Right lobe of liver (tissue), 6 donors: ENCODE measurements around the gene GRWD1. TPM values are rescaled to one million over a fixed set of nuclear protein-coding genes. Genes with fewer than 3 reads are reported as not detected.

Source experiments
- ATAC-seq, 4 donors: fragments of 200-7000 bp; cut with Tn5 transposase; one replicate each; pipeline ENCODE4 v1.9.1; 2020; ENCODE audit warnings: mild to moderate bottlenecking in 4 of 4, moderate library complexity in 4 of 4
- DNase-seq, 3 donors: peaks; one replicate each; pipeline ENCODE4 v3.0.0-alpha.2; 2020
- H3K27ac ChIP-seq, 3 donors: fragments of 200-600 bp; one replicate each; pipeline ENCODE4 v1.8.0; 2022
- H3K27me3 ChIP-seq, 2 donors: fragments of 200-600 bp; one replicate each; pipeline ENCODE4 v1.8.0; 2022
- H3K36me3 ChIP-seq, 4 donors: fragments of 200-600 bp; sonication (generic) in 1 of 4; one replicate each; pipeline versions ENCODE4 v1.5.1 to v1.8.0; 2017 to 2022; ENCODE audit warnings: control low read depth in 1 of 4
- H3K4me1 ChIP-seq, 4 donors: fragments of 200-600 bp; sonication (generic) in 1 of 4; one replicate each; pipeline versions ENCODE4 v1.5.1 to v1.8.0; 2017 to 2022; ENCODE audit warnings: control low read depth in 1 of 4
- H3K4me3 ChIP-seq, 3 donors: fragments of 200-600 bp; one replicate each; pipeline ENCODE4 v1.8.0; 2022
- H3K9me3 ChIP-seq, 4 donors: fragments of 200-600 bp; sonication (generic) in 1 of 4; one replicate each; pipeline versions ENCODE4 v1.5.1 to v1.8.0; 2017 to 2022; ENCODE audit warnings: control low read depth in 1 of 4
- POLR2A ChIP-seq: fragments of 450-650 bp; IDR thresholded peaks from one replicate; pipeline ENCODE4 v1.6.1; 2017; ENCODE audit warnings: antibody characterized with exemption, mild to moderate bottlenecking
- WGBS: methylation state at CpG from one replicate; pipeline ENCODE4 v1.1.6; 2018; ENCODE audit warnings: low coverage, low lambda C conversion rate; ENCODE audit not compliant: insufficient coverage; ENCODE audit errors: missing lambda C conversion rate; 5-methylcytosine and 5-hydroxymethylcytosine counted together
- intact Hi-C, 2 donors: fragments of 100-400 bp; cut with DNase I; formaldehyde crosslinking; loops; one replicate each; pipeline versions ENCODE4 v1.11.2 to v1.14.1; 2022
- total RNA-seq, 6 experiments: library from RNA; depleted of rRNA in 2 of 6; stranded (reverse); fragments of >200 nt in 2 of 6; fragmentation: NEBNext Ultra II Directional in 3 of 6; extraction: Animal tissue kit (Norgen Biotek cat#: 25700) in 3 of 6; gene quantifications; one replicate each; pipeline versions ENCODE4 v1.1.0 to v1.2.4, GENCODE V29; 2016 to 2023
- TF ChIP-seq, protein P1 (sequence below), 4 donors: fragments of 200-600 bp in 3 of 4; fragments of 450-650 bp in 1 of 4; IDR thresholded peaks; one replicate each; pipeline versions ENCODE4 v1.5.1 to v1.8.0; 2016 to 2022; ENCODE audit warnings: antibody characterized with exemption in 4 of 4, mild to moderate bottlenecking in 2 of 4
- donor health status: DM: no; HTN: yes; CAD: no.
- donor health status: DM: no; HTN: no; CAD: no.
- donor health status: DM: no; HTN: no; CAD: no.
- donor health status: DM: no; HTN: yes; CAD: no.
- donor health status: DM: no; HTN: yes; CAD: no.

GRWD1 gene
- total RNA-seq, 6 experiments from 2014 or later = 14.7 to 31.0 (median 17.6) TPM

DNA sequence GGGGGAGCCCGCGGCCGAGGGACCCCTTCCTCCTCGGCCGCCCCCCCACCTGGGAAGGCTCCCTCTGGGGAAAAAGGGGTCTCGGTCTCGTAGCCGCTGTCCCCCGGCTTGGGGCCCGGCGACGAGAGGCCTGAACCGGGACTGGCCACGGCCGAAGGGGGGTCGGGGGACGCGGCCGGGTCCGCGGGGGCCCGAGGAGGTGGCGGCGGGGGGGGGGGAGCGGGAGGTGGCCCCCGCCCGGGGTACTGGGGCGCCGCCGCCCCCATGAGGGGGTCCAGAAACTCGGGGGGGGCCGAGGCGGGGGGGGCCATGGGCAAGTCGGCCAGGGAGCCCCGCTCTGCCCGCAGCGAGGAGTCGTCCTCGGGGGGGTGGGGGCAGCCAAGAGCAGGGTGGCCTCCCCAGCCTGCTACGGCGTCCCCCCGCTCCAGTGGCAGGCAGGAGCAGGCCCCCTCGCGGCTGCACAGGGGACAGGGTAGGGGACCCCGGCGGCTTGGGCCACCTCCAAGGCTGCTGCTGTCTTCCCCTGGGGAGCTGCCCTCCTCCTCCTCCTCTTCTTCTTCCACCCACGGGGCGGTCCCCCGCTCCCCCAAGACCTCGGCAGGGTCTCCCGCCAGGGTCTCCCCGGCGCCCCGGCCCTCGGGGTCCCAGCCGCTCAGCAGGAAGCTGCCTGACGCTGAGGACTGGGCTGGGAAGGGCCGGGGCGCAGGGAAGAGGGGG lies 53.0 kb downstream of the GRWD1 start:
- no peaks in the 10 kb centered on the region for H3K27me3 ChIP-seq
- no peak for DNase-seq
- H3K4me3 ChIP-seq = no peak overlapping the region
- H3K27ac ChIP-seq = no peak overlapping the region
- H3K4me1 ChIP-seq = no peaks in the 10 kb centered on the region
- H3K36me3 ChIP-seq = no peaks in the 10 kb centered on the region
- no peaks in the 10 kb centered on the region for H3K9me3 ChIP-seq
- intact Hi-C loops = loop anchor here (10.0 kb wide), 2 partner anchors 76 to 96 kb away; no protein-coding TSS in a partner anchor
- no peak for TF ChIP-seq POLR2A
- TF ChIP-seq, protein P1, sequence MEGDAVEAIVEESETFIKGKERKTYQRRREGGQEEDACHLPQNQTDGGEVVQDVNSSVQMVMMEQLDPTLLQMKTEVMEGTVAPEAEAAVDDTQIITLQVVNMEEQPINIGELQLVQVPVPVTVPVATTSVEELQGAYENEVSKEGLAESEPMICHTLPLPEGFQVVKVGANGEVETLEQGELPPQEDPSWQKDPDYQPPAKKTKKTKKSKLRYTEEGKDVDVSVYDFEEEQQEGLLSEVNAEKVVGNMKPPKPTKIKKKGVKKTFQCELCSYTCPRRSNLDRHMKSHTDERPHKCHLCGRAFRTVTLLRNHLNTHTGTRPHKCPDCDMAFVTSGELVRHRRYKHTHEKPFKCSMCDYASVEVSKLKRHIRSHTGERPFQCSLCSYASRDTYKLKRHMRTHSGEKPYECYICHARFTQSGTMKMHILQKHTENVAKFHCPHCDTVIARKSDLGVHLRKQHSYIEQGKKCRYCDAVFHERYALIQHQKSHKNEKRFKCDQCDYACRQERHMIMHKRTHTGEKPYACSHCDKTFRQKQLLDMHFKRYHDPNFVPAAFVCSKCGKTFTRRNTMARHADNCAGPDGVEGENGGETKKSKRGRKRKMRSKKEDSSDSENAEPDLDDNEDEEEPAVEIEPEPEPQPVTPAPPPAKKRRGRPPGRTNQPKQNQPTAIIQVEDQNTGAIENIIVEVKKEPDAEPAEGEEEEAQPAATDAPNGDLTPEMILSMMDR (IDR thresholded peaks at IDR 0.05) = no peak
- WGBS = no CpG with 5 or more reads among the region's 59 CpGs
- no peak for ATAC-seq

DNA sequence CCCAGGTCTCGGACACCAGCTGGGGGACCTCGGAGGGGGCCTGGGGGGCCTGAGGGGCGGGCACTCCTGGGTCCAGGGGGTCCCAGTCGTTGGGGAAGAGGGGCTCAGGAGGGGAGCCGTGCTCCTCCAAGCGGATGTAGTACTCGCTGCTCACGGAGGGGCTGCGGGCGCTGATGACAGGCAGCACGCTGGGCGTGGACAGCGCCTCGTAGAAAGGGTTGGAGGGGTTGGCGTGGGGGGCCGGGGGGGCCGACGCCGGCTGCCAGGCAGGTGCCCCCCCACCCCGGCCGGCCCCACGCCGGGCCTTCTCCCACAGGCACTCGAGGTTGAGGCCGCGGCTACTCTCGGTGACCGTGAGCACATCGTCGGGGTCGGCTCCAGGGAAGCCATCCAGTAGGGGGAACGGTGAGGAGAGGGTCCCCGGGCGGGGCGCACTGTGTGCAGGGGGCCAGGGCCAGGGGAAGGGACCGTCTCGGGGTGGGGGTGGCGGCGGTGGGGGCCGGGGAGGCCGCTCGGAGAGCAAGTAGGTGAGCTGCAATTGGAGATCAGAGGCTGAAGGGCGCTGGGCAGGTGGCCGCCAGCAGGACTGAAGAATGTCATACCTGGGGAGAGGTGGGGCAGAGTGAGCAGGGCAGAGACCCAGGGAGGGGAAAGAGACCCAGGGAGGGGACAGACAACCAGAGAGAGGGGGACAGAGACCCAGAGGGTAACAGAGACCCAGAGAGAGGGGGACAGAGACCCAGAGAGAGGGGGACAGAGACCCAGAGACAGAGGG lies 53.7 kb downstream of the GRWD1 start:
- WGBS = 30% methylated on average over 16 of the region's 44 CpGs
- no peak overlapping the region for H3K27ac ChIP-seq
- no peaks in the 10 kb centered on the region for H3K4me1 ChIP-seq
- ATAC-seq (no peak), DNase-seq (no peak)
- H3K9me3 ChIP-seq = no peaks in the 10 kb centered on the region
- H3K36me3 ChIP-seq = no peaks in the 10 kb centered on the region
- intact Hi-C loops = loop anchor here (10.0 kb wide), 3 partner anchors 75 to 105 kb away; partner anchors contain the start of gene SPACA4 (in 1 of the 2)
- TF ChIP-seq, protein P1 (IDR thresholded peaks at IDR 0.05) = no peak
- no peak for TF ChIP-seq POLR2A
- no peaks in the 10 kb centered on the region for H3K27me3 ChIP-seq
- H3K4me3 ChIP-seq = no peak overlapping the region

DNA sequence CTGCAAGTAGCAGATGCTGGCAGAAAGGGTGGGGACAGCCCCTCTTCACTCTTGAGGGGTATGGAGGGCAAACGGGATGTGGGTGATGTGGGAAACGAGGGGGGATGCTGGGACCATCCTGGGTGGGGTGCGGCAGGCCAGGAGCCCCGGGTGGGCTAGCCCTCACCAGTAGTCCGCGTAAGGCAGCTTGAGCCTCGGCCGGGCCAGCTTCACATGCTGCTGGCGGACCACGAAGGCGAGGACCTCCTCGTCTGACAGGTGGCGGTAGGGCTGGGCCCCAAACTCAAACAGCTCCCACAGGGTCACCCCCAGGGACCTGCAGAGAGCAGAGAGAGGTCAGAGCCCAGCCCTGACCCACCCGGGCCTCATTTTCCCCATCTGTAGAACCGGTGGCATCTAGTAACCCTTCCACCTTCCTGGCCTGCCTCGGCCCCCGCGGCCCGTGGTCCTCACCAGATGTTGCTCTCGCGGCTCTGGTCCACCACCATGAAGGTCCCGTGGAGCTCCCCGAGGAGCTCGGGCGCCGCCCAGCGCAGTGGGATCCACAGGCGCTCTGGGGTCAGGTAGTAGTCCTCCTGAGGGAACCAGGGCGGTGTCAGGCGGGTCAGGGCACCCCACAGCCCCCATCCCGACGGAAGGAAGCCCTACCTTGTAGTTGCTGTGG lies 55.2 kb downstream of the GRWD1 start:
- intact Hi-C loops = loop anchor here in 1 of 2 donors (10.0 kb wide), 1 partner anchor 104 kb away; the partner anchor contains the start of gene SPACA4
- Histone ChIP-seq H3K27ac (no peak overlapping the region), H3K4me1 (no peaks in the 10 kb centered on the region), H3K4me3 (no peak overlapping the region), H3K9me3 (no peaks in the 10 kb centered on the region), H3K27me3 (no peaks in the 10 kb centered on the region), H3K36me3 (no peaks in the 10 kb centered on the region)
- WGBS = 50% methylated on average over 15 of the region's 32 CpGs
- ATAC-seq (no peak), DNase-seq (no peak)
- TF ChIP-seq POLR2A = no peak
- TF ChIP-seq, protein P1 (IDR thresholded peaks at IDR 0.05) = no peak

DNA sequence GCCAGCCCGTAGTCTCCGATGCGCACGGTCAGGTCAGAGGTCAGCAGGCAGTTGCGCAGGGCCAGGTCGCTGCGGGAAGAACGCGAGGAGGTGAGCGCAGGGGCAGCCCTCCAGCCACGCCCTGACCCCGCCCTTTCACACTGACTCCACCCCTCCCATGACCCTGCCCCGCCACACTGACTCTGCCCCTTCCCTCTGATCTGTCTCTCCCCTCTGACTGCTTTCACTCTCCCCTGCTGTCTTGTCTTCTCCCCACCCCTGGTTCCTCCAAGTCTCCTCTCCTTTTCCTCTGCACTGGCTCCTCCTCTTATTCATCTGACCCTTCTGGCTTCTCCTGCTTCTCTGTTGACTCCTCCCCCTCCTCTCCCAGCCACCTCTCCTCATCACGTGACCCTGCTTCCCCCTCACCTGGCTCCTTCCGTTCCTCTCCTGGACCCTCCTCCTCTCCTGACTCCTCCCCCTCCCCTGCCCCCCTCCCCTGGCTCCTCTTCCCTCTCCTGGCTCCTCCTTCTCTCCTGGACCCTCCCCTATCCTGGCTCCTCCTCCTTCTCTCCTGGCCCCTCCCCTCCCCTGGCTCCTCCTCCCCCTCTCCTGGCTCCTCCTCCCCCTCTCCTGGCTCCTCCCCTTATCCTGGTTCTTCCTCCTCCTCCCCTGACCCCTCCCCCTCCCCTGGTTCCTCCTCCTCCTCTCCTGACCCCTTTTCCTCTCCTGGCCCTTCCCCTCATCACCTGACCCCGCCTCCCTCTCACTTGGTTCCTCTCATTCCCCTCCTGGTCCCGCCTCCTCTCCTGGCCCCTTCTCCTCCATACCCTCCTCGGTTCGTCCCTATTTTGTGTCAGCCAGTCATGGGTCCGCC lies 55.9 kb downstream of the GRWD1 start:
- no peaks in the 10 kb centered on the region for H3K36me3 ChIP-seq
- no peaks in the 10 kb centered on the region for H3K27me3 ChIP-seq
- no peaks in the 10 kb centered on the region for H3K4me1 ChIP-seq
- 6% methylated on average over 9 of the region's 20 CpGs for WGBS
- intact Hi-C loops = loop anchor here in 1 of 2 donors (10.0 kb wide), 1 partner anchor 103 kb away; the partner anchor contains the start of gene SPACA4
- DNase-seq = peak in 2 of 3 donors; percentile 43 to 65
- H3K27ac ChIP-seq = no peak overlapping the region
- ATAC-seq = peak; percentile 57 to 71 (median 66)
- TF ChIP-seq, protein P1 (IDR thresholded peaks at IDR 0.05) = no peak
- TF ChIP-seq POLR2A = no peak
- no peak overlapping the region for H3K4me3 ChIP-seq
- no peaks in the 10 kb centered on the region for H3K9me3 ChIP-seq
